Astrocyte (in vitro differentiated cells and primary cell): ENCODE data around the gene TMEM203. TPM values are rescaled to one million over a fixed set of nuclear protein-coding genes. Genes with fewer than 3 reads are reported as not detected.
A peak's percentile ranks its signal among the peaks of the same experiment; 100 is the strongest.

Experiments used
- DNase-seq: peaks from one replicate; pipeline ENCODE4 v3.0.0-alpha.2; 2010; ENCODE audit warnings: low read depth
- FAIRE-seq: peaks from 2 replicates; lab custom pipeline; 2011; peaks lifted over from hg19 to GRCh38; lab: Jason Lieb, UNC
- H2AFZ ChIP-seq: 2 replicates; pipeline ENCODE4 v1.6.0; 2012; ENCODE audit warnings: low read depth, low read length, inconsistent platforms
- H3K27ac ChIP-seq: 2 replicates; pipeline ENCODE4 v1.5.1; 2011; ENCODE audit warnings: low read depth, low read length, inconsistent platforms
- H3K27me3 ChIP-seq: 2 replicates; pipeline ENCODE4 v1.6.0; 2011; ENCODE audit warnings: low read length, inconsistent platforms; ENCODE audit not compliant: insufficient read depth
- H3K36me3 ChIP-seq: 2 replicates; pipeline ENCODE4 v1.5.1; 2011; ENCODE audit warnings: low read length, inconsistent platforms; ENCODE audit not compliant: insufficient read depth
- H3K4me1 ChIP-seq: 2 replicates; pipeline ENCODE4 v1.5.1; 2011; ENCODE audit warnings: low read length, inconsistent platforms; ENCODE audit not compliant: insufficient read depth
- H3K4me2 ChIP-seq: 2 replicates; pipeline ENCODE4 v1.6.0; 2012; ENCODE audit warnings: low read length, inconsistent platforms
- H3K4me3 ChIP-seq: 2 replicates; pipeline ENCODE4 v1.5.1; 2011; ENCODE audit warnings: low read depth, mild to moderate bottlenecking, low read length, inconsistent platforms; ENCODE audit not compliant: insufficient read depth
- H3K79me2 ChIP-seq: 2 replicates; pipeline ENCODE4 v1.6.0; 2012; ENCODE audit warnings: mild to moderate bottlenecking, low read length, inconsistent platforms; ENCODE audit not compliant: insufficient read depth
- H3K9ac ChIP-seq: 2 replicates; pipeline ENCODE4 v1.6.0; 2012; ENCODE audit warnings: mild to moderate bottlenecking, low read length, inconsistent platforms
- H3K9me3 ChIP-seq: 2 replicates; pipeline ENCODE4 v1.5.1; 2012; ENCODE audit warnings: low read depth, mild to moderate bottlenecking, low read length, inconsistent platforms; ENCODE audit not compliant: insufficient read depth
- H4K20me1 ChIP-seq: 2 replicates; pipeline ENCODE4 v1.6.0; 2012; ENCODE audit warnings: low read length, inconsistent platforms; ENCODE audit not compliant: insufficient read depth
- H3K27ac Mint-ChIP-seq: one replicate; pipeline ENCODE4 v1.8.0; 2021; ENCODE audit warnings: mild to moderate bottlenecking, mixed read lengths; ENCODE audit not compliant: unreplicated experiment
- H3K27me3 Mint-ChIP-seq: one replicate; pipeline ENCODE4 v1.8.0; 2021; ENCODE audit warnings: low read depth, mixed read lengths; ENCODE audit not compliant: unreplicated experiment
- H3K36me3 Mint-ChIP-seq: one replicate; pipeline ENCODE4 v1.8.0; 2021; ENCODE audit warnings: low read depth, mixed read lengths; ENCODE audit not compliant: unreplicated experiment
- H3K4me1 Mint-ChIP-seq: one replicate; pipeline ENCODE4 v1.8.0; 2021; ENCODE audit warnings: low read depth, mixed read lengths; ENCODE audit not compliant: unreplicated experiment
- H3K4me3 Mint-ChIP-seq: one replicate; pipeline ENCODE4 v1.8.0; 2021; ENCODE audit warnings: mild to moderate bottlenecking, moderate library complexity, mixed read lengths; ENCODE audit not compliant: unreplicated experiment
- H3K9me3 Mint-ChIP-seq: one replicate; pipeline ENCODE4 v1.8.0; 2021; ENCODE audit warnings: mild to moderate bottlenecking, mixed read lengths; ENCODE audit not compliant: unreplicated experiment
- EZH2 ChIP-seq: IDR thresholded peaks from 2 replicates; pipeline ENCODE4 v1.6.1; 2012; ENCODE audit warnings: mild to moderate bottlenecking, low read length, inconsistent platforms; ENCODE audit not compliant: insufficient read depth
- total RNA-seq: library from RNA; stranded (reverse); gene quantifications from 2 replicates; pipeline ENCODE4 v1.2.1, GENCODE V29; 2021
- TF ChIP-seq, protein P1 (sequence below): IDR thresholded peaks from 2 replicates; pipeline ENCODE4 v1.5.1; 2011; ENCODE audit warnings: low read depth, mild to moderate bottlenecking, inconsistent platforms, low read length, moderate library complexity; ENCODE audit not compliant: insufficient read depth

TMEM203 gene
- total RNA-seq, 1 donor from 2014 or later = 28.7 TPM

DNA sequence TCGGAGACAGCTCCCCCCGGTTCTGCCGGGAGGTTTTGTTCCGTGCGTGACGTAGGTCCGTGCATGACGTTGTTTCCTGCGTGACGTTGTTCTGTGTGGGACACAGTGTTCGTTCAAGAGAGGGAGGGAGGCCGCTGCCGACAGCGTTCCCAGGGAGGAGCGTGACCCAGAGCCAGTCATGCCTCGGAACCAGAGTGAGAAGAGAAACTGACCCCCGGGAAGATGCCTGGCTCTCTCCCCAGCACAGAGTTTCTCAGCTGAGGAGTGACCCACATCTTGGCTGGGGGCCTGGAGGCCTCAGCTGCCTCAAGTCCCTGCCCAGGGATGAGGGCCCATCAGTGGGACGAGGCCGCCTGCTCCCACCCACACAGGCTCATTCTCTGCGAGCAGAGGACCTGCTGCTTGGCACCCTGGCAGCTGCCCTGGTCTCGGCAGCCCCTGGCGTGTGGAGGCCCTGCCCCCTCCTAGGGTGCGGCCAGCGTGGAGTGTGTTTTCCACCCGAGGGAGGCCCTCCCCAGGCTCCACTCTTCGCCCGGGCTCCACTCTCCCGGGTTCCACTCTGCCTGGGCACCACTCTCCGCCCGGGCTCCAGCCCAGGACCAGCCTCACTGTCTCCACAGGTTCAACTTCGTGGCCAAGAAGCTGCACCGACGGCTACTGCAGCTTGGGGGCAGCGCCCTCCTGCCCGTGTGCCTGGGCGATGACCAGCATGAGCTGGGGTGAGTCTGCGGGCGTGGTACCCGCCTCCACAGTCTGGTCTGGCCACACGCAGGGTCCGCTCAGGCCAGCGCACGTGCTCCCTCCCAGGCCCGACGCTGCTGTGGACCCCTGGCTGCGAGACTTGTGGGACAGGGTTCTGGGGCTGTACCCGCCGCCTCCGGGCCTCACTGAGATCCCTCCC lies 8.0 kb upstream of the TMEM203 start:
- Mint-ChIP-seq H3K27ac (no peak overlapping the region), H3K4me1 (peaks cover 1% of the 10 kb centered on the region), H3K27me3 (no peaks in the 10 kb centered on the region), H3K4me3 (peak overlapping the region; percentile 50), H3K36me3 (peaks cover 7% of the 10 kb centered on the region), H3K9me3 (no peaks in the 10 kb centered on the region)
- H2AFZ ChIP-seq = no peak overlapping the region
- no peak for FAIRE-seq
- H3K4me1 ChIP-seq = peaks cover under 1% of the 10 kb centered on the region
- H3K27me3 ChIP-seq = no peaks in the 10 kb centered on the region
- H3K9ac ChIP-seq = no peak overlapping the region
- no peak overlapping the region for H3K4me3 ChIP-seq
- DNase-seq = no peak
- H3K27ac ChIP-seq = no peak overlapping the region
- H3K36me3 ChIP-seq = no peaks in the 10 kb centered on the region
- peaks cover under 1% of the 10 kb centered on the region for H4K20me1 ChIP-seq
- H3K9me3 ChIP-seq = no peaks in the 10 kb centered on the region
- TF ChIP-seq, protein P1, sequence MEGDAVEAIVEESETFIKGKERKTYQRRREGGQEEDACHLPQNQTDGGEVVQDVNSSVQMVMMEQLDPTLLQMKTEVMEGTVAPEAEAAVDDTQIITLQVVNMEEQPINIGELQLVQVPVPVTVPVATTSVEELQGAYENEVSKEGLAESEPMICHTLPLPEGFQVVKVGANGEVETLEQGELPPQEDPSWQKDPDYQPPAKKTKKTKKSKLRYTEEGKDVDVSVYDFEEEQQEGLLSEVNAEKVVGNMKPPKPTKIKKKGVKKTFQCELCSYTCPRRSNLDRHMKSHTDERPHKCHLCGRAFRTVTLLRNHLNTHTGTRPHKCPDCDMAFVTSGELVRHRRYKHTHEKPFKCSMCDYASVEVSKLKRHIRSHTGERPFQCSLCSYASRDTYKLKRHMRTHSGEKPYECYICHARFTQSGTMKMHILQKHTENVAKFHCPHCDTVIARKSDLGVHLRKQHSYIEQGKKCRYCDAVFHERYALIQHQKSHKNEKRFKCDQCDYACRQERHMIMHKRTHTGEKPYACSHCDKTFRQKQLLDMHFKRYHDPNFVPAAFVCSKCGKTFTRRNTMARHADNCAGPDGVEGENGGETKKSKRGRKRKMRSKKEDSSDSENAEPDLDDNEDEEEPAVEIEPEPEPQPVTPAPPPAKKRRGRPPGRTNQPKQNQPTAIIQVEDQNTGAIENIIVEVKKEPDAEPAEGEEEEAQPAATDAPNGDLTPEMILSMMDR = no peak
- no peak for TF ChIP-seq EZH2
- no peaks in the 10 kb centered on the region for H3K79me2 ChIP-seq
- H3K4me2 ChIP-seq = no peak overlapping the region

DNA sequence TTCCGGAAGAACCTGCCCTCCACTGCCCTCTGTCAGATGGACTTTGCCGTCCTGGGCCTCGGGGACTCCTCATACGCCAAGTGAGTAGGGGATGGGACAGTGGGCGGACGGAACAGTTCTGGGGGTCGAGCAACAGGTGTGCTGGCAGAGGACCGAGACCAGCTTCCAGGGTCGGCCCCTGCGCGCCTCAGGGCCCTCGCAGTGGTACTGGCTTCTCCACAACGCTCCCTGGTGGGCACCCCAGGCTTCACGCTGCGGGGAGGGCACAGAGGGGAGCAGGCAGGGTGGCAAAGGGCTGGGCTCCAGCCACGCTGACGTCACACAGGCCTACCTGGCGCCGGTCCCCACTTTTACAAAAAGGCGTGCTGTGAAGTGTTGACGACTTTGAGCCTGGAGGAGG lies 7.1 kb upstream of the TMEM203 start:
- FAIRE-seq (no peak), DNase-seq (no peak)
- Histone ChIP-seq H3K27me3 (no peaks in the 10 kb centered on the region), H3K27ac (no peak overlapping the region), H3K79me2 (peaks cover 2% of the 10 kb centered on the region), H2AFZ (no peak overlapping the region), H3K9me3 (no peaks in the 10 kb centered on the region), H3K4me3 (no peak overlapping the region), H3K4me2 (no peak overlapping the region), H3K4me1 (no peaks in the 10 kb centered on the region), H4K20me1 (no peaks in the 10 kb centered on the region), H3K36me3 (no peaks in the 10 kb centered on the region), H3K9ac (no peak overlapping the region)
- Mint-ChIP-seq H3K36me3 (peaks cover 7% of the 10 kb centered on the region), H3K9me3 (no peaks in the 10 kb centered on the region), H3K27me3 (no peaks in the 10 kb centered on the region), H3K4me3 (no peak overlapping the region), H3K27ac (no peak overlapping the region), H3K4me1 (peaks cover 1% of the 10 kb centered on the region)
- no peak for TF ChIP-seq EZH2

DNA sequence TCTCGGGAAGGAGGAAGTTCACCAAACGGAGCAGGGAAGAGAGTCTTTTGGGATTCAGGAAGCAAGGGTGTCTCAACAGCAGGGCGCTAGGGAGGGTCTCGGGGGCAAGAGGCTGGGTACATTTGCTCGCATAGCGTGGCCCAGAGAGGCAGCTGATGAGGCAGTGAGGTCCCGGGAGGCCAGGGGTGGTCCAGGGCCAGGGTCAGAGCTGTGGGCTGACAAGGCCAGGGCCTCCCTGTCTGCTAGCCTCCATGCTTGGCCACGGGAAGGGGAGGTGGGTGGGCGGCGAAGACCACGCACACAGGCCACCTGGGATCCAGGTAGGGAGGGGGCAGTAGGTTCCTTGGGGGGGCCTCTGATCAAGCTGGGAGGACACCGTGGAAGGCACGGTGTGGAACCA lies 6.1 kb upstream of the TMEM203 start:
- Histone ChIP-seq H3K4me1 (peaks cover 2% of the 10 kb centered on the region), H3K79me2 (peaks cover 12% of the 10 kb centered on the region), H3K27ac (no peak overlapping the region), H3K9ac (no peak overlapping the region), H3K4me3 (no peak overlapping the region), H3K4me2 (no peak overlapping the region), H3K36me3 (no peaks in the 10 kb centered on the region), H4K20me1 (no peaks in the 10 kb centered on the region), H3K27me3 (no peaks in the 10 kb centered on the region), H2AFZ (no peak overlapping the region), H3K9me3 (no peaks in the 10 kb centered on the region)
- Mint-ChIP-seq H3K9me3 (no peaks in the 10 kb centered on the region), H3K4me3 (no peak overlapping the region), H3K27me3 (no peaks in the 10 kb centered on the region), H3K4me1 (peaks cover 4% of the 10 kb centered on the region), H3K27ac (no peak overlapping the region), H3K36me3 (peaks cover 10% of the 10 kb centered on the region)
- TF ChIP-seq, protein P1 = no peak
- TF ChIP-seq EZH2 = no peak
- FAIRE-seq (no peak), DNase-seq (no peak)
